D721Med (cell line): ENCODE results near the gene MACF1.

Experiments
- DNase-seq: peaks from one replicate; pipeline ENCODE4 v3.0.0; 2011; ENCODE audit warnings: low spot score; ENCODE audit not compliant: insufficient read length
- FAIRE-seq: peaks from 2 replicates; lab custom pipeline; 2011; peaks lifted over from hg19 to GRCh38; lab: Jason Lieb, UNC
- CTCF ChIP-seq: IDR thresholded peaks from 2 replicates; pipeline ENCODE4 v1.5.1; 2012; ENCODE audit warnings: mild to moderate bottlenecking, control low read depth; ENCODE audit not compliant: insufficient read depth; ENCODE audit errors: missing control alignments

Gene MACF1

GRCh38 chr1:39380036-39380435 lies 175.5 kb downstream of the MACF1 start:
- no peak for FAIRE-seq
- TF ChIP-seq CTCF: no peak
- no peak for DNase-seq

DNA sequence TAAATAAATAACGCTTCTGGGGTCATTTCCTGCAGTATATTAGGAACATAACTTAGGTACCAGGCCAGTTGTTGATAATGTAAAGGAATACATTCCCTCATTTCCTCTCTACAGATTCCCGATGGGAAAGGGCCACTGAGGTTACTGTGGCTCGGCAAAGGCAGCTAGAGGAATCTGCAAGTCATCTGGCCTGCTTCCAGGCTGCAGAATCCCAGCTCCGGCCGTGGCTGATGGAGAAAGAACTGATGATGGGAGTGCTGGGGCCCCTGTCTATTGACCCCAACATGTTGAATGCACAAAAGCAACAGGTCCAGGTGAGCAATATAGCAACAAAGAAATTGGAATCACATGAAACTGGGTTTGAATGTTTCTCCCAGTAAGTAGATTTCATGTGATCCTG lies 177.3 kb downstream of the MACF1 start:
- FAIRE-seq (no peak), DNase-seq (no peak)
- no peak for TF ChIP-seq CTCF

DNA sequence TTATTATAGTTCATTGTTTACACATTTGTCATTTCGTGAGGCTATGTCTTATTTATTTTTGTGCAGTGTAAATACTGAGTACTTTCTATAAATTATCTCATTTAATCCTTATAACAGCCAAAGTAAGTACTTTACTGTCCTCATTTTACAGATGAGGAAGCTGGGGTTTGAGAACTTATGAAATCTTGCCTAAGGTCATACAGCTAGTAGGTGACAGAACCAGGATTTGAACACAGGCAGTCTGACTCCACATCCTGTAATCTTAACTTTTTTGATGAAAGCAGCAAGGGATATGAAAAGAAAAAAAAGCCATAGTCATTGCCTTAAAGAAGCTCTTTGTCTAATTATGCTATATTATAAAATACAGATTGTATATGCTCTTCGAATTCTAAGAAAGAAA lies 179.8 kb downstream of the MACF1 start:
- DNase-seq (no peak), FAIRE-seq (no peak)
- no peak for TF ChIP-seq CTCF

DNA sequence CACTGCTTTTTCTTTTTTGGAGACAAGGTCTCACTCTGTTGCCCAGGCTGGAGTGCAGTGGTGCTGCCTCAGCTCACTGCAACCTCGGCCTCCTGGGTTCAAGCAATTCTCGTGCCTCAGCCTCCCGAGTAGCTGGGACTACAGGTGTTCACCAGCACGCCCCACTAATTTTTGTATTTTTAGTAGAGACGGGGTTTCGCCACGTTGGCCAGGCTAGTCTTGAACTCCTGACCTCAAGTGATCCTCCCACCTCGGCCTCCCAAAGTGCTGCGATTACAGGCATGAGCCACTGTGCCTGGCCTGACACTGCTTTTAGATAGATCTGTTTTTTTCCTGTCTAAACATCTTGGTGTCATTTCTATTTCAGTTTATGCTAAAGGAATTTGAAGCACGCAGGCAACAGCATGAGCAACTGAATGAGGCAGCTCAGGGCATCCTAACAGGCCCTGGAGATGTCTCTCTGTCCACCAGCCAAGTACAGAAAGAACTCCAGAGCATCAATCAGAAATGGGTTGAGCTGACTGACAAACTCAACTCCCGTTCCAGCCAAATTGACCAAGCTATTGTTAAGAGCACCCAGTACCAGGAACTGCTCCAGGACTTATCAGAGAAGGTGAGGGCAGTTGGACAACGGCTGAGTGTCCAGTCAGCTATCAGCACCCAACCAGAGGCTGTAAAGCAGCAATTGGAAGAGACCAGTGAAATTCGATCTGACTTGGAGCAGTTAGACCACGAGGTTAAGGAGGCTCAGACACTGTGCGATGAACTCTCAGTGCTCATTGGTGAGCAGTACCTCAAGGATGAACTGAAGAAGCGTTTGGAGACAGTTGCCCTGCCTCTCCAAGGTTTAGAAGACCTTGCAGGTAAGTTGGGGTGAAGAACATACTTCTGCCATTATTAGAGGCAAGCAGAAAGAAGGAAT lies 180.8 kb downstream of the MACF1 start:
- DNase-seq (no peak), FAIRE-seq (no peak)
- no peak for TF ChIP-seq CTCF

GRCh38 chr1:39386997-39387396 lies 182.5 kb downstream of the MACF1 start:
- TF ChIP-seq CTCF: no peak
- no peak for DNase-seq
- no peak for FAIRE-seq

GRCh38 chr1:39387452-39387851 lies 183.0 kb downstream of the MACF1 start:
- FAIRE-seq (no peak), DNase-seq (no peak)
- TF ChIP-seq CTCF: no peak
